ENCODE measurements around the gene GRIN2C.

The GRIN2C gene

DNA sequence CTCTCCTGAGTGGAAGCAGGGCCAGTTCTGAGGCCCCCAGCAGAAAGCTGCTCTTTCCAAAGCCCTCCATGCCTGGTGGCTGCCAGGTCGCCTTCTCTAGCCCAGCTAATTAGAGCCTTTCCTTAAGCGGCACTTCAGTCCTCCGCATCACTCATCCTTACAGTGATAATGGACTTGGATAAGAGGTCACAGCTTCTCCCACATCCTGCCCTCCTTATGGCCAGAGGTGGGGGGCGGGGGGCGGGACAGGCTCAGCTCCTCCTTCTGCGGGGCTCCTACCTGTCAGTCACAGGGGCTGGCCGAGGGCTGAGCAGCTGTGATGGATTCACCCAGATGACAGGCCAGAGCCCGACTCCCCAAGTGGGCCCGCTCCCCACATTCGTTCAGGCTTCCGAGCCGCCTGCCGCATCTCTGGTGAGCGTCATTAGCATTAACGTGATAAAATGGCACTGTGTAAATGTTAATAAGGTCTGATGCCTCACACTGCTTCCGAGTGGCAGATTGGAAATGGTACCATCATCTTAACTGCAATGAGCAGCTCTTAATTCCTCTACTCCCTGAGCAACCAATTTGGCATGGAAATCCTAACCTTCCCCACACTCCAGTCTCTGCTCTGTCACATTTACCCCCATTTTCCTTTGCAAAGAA lies 41.3 kb downstream of the GRIN2C start:
- DNase-seq, result no peak

DNA sequence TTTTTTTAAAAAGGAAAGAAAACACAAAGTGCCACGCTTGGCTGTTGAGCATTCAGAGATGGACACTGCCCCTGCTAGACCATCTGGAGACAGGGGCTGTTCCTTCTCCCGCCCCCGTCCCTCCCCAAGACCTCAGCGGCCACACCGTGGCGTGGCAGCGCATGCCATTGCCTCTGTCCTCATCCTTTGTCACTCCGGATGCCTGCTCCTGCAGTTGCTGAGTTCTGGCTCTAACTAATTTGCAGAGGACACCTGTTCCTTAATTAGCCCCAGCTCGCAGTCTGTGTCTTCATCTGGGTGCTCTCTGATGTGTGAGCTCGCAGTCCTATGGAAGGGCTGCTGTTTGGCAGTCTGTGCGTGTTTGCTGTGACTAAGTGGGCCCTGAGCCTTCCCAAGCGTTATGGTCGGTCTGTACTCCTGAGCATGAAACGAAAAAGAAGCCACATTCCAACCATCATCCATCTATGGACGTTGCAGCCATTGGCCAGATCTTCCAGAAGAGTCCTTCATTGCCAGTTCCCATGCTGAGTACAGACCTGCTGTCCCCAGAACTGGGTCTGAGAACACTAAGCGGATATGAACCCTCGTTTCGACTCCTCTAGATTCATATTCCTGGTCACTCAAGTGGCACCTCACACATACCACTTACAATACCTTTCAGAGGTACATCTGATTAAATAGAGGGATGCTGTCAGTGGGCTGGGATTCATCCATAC lies 42.6 kb downstream of the GRIN2C start:
- DNase-seq, result no peak

DNA sequence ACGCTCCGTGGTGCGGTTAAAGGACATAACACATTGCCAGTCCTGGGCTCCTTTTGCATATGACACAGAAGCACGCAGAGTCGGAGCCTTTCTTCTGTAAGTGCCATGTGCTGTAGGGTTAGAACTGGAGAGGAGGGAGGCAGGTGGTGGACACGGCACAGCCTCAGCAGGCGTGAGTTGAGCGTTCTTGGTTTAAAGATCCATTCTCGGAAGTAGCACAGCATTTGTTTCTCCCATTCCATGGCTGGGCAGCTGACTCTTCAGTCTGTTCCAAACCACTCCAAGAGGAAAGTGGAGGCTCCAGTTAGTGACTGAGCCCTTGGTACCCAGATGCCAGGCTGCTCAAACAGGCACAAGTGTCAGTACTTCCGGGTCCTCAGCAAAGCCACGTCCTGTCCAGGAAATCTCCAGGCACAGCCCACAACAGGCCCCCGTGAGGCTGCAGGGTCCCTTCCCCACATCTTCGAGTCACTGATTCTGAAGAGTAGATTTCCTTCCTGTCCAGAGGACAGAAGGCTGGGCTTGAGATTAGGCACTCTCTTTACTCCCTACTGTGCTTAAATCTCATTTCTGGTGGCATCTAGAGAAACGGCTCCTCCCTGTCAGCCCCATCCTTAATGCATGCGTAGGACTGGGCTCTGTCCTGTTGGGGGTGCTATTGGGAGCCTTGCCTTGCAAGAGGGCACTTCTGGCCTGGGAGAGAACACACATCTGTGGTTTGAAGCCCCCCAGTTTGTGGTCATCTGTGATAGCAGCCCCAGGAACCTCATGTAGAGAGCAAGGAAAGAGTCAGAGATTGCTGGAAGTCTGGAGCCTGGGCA lies 43.9 kb downstream of the GRIN2C start:
- DNase-seq, result no peak

DNA sequence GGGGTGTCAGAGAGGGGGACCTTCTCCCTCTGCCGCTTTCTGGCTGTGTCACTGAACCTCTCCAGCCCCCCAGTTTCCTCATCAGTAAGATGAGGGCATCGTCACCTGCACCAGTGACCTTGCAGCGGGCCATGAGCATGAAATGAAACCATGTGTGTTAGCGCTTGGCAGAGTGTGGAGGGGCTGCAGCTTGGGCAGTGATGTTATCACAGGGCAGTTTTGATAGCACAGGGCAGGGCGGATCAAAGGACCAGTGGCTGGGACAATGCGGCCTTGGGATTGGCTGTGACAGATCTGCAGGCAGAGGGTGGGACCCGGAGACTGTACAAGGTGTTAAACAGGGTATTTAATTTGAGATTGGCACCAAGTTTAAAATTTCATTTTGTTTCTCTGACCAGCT lies 44.6 kb downstream of the GRIN2C start:
- DNase-seq, result no peak

DNA sequence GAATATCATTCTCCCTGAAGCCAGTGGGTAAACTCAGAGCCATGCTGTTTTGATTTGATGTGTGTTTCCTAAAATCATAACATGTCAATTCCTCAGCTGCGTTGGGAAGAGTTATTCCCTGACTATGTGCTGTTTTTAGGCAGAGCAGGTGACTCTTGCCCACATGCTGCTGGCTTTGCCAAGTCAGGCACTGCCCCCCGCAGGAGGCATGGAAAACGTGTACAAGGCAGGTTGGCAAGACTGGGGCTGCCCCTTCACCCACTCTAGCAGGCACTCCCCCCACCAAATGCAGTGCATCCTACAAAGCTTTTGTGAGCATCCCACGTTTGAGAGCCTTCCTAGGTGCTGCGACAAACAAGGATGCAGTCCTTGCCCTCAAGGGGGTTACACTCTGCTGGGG lies 45.2 kb downstream of the GRIN2C start:
- no peak for DNase-seq

DNA sequence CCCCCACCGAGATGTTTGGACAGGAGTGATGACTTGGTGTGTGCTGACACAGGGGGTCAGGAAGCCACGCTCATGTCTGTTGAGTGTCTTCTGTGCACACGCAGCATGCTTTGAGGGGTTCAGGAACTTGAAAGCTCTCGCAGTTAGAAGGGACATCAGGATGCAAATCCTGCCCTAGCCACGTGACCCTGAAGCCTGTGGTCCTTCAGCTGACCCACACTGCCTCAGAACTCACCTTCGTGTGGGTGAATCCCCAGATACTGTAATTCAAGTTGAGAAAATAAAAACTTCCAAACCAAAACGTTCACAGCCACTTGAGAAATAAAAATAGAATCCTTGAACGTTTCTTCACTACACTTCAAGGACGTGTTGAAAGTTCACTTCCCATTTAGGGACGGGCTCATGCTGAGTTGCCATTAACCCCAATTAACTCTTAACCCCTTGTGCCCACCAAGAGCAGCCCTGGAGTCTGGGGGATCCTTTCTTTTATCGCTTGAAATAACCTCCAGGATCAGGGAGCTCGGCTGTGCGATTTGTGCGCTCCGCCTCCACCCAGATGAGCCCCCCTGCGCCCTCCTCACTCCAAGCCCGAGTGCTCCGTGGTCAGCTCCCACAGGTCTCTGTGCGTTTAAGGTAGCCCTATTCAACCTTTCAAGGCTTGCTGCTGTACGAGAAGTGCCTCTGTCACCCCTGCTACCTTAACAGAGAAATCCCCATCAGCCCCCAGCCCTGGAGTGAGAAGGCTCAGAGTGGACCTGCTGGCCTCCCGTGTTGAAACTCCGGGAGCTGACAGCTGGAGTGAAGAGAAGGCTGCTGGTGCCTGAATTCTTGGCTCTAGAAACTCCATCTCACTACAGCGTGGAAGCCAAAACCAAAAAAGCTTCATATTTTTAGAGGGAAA lies 47.3 kb downstream of the GRIN2C start:
- DNase-seq, result no peak

GRCh38 chr17:74810699-74811485 lies 48.8 kb downstream of the GRIN2C start:
- DNase-seq, result no peak

- DNase-seq, result no peak
Observed at GRCh38 chr17:74808714-74809430, 50.8 kb downstream of the GRIN2C start.

DNA sequence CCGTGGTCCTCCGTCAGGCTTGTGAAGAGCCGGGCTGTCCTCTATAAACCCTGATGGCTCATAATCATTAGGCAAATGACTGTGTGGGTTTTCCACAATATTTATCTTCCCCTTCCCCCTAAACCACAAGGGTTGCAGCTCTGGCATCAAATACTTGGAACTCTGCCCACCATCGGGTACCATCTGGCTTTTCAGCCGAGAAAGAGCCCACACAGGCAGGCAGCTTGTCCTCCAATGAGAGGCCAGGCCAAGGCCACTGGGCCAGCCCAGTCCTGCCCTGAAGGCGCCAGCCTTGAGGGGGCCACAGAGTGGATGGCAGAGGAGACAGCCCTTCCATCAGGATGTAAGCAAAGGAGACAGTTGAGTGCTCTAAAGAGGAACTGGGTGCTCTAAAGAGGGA lies 51.8 kb downstream of the GRIN2C start:
- no peak for DNase-seq

- no peak for DNase-seq
Observed at GRCh38 chr17:74807441-74807840, 52.2 kb downstream of the GRIN2C start.

GRCh38 chr17:74806334-74806733 lies 53.4 kb downstream of the GRIN2C start:
- DNase-seq, result no peak

DNA sequence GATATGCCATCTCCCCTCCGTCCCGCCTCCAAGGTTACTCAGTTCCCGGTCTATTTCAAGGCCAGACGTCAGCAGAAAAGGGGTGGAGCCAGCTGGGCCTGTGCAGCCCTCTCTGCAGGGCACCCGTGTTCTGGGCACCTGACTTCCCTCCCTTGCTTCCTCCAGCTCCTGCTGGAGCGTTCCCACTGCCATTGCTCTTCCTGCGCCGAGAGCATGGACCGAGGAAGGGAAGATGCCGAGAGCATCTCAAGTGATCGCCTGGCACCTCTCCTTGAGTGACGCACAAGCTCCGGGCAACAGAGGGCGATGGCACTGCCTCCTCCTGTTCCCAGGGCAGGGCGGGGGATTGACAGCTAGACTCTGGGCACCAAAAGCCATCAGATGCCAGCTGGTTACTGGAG lies 54.1 kb downstream of the GRIN2C start:
- DNase-seq, result no peak

DNA sequence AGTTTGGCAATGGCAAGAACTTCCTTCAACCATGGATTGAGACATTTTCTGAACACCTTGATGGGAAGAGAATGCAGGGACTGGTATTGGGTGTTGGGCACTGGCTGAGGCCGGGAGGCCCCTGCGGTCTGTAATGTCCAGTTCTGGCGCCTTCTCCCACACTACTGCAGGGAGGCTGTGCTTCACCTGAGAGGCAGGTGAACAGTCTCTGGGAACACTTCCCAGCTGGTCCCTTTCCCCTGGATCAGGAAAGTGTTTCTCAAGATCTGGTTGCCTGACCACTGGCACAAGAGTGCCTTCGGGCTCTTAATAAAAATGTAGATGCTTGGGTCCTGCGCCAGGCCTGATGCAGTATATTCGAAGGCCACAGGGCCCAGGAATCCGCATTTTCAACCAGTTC lies 55.0 kb downstream of the GRIN2C start:
- DNase-seq, result no peak

- no peak for DNase-seq
Observed at GRCh38 chr17:74803971-74804370, 55.7 kb downstream of the GRIN2C start.

DNA sequence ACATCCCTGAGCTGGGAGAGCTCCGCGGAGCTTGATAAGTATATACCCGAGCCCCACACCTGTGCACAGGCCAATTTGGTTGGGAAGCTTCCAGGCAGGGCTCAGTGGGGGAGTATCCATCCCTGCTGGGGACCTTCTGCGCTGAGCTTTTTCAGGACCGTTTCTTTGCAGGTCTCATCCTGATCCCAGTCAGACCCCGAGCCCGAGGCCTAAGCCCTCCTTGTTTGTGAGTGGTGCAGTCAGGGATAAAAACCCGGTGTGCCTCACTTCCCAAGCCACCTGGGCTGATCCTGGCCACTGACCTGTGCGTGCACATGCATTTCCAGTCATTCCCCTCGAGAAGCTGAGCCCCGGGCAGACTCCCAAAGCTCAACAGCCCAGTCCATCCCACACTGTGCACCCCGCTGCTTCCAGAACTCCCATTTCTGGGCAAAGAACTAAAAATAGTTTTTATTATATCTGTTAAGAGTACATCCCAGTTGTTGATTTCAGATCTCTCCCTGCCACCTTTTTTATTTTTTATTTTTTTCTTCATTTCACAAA lies 56.2 kb downstream of the GRIN2C start:
- DNase-seq, result no peak

GRCh38 chr17:74801896-74802295 lies 57.8 kb downstream of the GRIN2C start:
- no peak for DNase-seq

DNA sequence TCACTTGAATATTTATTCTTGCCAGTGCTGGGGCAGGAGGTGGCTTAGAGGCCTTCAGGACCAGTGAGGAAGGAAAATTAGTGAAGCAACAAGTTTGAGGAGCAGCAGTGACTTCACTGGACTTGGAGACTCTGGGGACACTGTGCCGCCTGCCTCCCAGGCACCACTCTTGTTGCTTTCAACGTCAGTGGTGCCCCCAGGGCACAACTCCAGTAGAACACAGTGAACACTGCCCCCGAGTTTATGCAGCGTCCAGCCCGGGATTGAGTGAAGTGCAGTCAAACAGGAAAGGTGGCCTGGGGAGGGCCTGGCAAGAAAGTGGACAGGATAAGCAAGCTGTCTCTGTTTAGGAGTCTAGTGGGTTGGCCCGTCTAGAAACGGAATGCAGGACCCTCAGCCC lies 59.2 kb downstream of the GRIN2C start:
- DNase-seq, result no peak

- DNase-seq, result no peak
Observed at GRCh38 chr17:74799097-74799496, 60.6 kb downstream of the GRIN2C start.

DNA sequence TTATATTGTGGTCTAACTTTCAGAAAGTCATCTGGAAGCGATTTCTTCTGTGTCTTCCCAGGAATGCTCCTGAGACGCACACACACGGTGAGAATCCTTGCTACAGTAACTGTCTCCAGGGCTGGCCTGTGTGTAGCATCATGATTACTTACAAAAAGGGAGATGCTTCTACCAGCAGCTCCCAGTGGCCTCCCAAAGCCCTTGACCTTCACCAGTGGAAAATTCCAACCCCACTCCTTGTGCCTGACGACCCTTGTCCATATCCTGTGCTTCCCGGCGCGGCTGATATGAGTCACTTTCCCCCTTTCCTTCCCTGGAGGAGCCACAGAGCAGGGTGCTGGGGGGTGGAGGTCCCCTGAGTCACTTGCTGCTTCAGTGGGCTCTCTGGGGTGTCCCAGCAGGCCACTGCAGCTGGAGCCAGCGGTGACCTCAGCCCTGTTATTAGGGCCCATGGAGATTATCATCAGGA lies 61.4 kb downstream of the GRIN2C start:
- DNase-seq, result no peak

DNA sequence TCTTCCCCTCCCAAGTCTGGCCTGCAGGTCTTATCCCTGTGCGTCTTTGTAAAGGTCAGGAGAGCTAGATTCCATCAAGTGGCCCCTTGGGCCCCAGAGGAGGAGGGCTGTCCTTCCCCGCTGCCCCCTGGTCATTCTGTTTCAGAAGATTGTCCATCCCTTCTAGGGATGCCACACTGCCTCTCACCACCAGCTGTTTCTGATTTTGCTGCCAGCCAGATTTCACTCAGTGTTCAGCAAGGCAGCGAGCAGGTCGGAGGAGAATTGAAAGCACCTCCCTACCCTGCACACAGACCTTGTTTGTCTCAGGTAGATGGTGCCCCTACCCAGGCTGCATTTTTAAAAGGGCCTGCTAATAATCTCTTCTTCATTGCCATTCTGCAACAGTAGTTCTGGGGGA lies 61.9 kb downstream of the GRIN2C start:
- DNase-seq, result no peak

DNA sequence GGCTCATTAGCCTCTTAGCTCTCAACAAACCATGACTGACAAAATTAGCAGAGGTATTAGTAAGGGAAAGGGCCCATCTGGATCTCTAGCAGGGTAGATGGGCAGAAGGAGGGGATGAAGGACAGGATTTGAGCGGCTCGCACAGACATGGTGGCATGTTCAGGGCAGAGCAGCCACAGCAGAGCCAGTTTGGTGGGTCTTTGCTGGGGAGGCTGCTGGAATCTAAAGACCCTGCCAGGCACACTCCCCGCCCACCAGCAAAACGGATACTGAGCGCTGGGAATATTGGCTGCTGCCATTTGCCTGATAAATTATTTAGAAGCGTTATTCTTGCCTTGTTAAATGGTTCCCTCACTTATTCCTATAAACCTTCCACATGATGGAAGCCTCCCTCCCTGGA lies 62.8 kb downstream of the GRIN2C start:
- DNase-seq, result no peak

All from stimulated activated CD4-positive, alpha-beta T cell treated with anti-CD3 and anti-CD28 coated beads, Interleukin-2, amount 100 ng/mL, for 48 hours (primary cell).